GM12878 (cell line): ENCODE results near the gene PIP4K2B. TPM values are rescaled to one million over a fixed set of nuclear protein-coding genes. Genes with fewer than 3 reads are reported as not detected.

Experiments used
- ATAC-seq: fragments of 200-7000 bp; cut with Tn5 transposase; 3 replicates; pipeline ENCODE4 v1.9.1; 2020; ENCODE audit warnings: mild to moderate bottlenecking, moderate library complexity
- BruUV-seq: library from RNA; stranded (reverse); fragments of 400-500 nt; replicated peaks from 2 replicates; lab custom pipeline; 2021; lab: Mats Ljungman, UMichigan
- CTCF ChIA-PET: fragments of 300-600 bp; sonication (Branson Sonifier 250); formaldehyde crosslinking; extraction: SDS; loops from one replicate; lab custom pipeline; 2021; ENCODE audit warnings: inconsistent platforms; lab: Yijun Ruan, JAX
- POLR2A ChIA-PET: fragments of 350-600 bp; formaldehyde crosslinking; extraction: SDS; loops from one replicate; lab custom pipeline; 2021; ENCODE audit warnings: inconsistent platforms; lab: Charles Lee
- RAD21 ChIA-PET: fragments of 300-600 bp; sonication (Branson Sonifier 250); formaldehyde crosslinking; loops from one replicate; lab custom pipeline; 2023; ENCODE audit warnings: antibody characterized with exemption; ENCODE audit not compliant: unreplicated experiment; lab: Charles Lee
- SMC1A ChIA-PET: fragments of 300-600 bp; sonication (Branson Sonifier 250); formaldehyde crosslinking; loops from one replicate; lab custom pipeline; 2023; ENCODE audit not compliant: unreplicated experiment, uncharacterized antibody; lab: Charles Lee
- DNase-seq: peaks from one replicate; pipeline ENCODE4 v3.0.0-alpha.2; 2011; ENCODE audit warnings: low read depth, low spot score
- FAIRE-seq: peaks from 3 replicates; lab custom pipeline; 2011; peaks lifted over from hg19 to GRCh38; lab: Jason Lieb, UNC
- H2AFZ ChIP-seq: 2 replicates; pipeline ENCODE4 v1.6.0; 2011; ENCODE audit warnings: low read depth, low read length, control low read depth; ENCODE audit not compliant: control insufficient read depth
- H3K27ac ChIP-seq: 2 replicates; pipeline ENCODE4 v1.5.1; 2011; ENCODE audit warnings: control low read depth; ENCODE audit not compliant: control insufficient read depth, insufficient read depth
- H3K27me3 ChIP-seq, 2 experiments: replicated peaks in 1 of 2; 2 replicates each; pipeline versions ENCODE4 v1.6.0 to v1.6.1; 2011; ENCODE audit warnings: low read length in 1 of 2; ENCODE audit not compliant: control insufficient read depth in 2 of 2, insufficient read depth in 2 of 2
- H3K36me3 ChIP-seq, 2 experiments: 2 replicates each; pipeline ENCODE4 v1.5.1; 2011; ENCODE audit warnings: low read length in 1 of 2; ENCODE audit not compliant: control insufficient read depth in 2 of 2, insufficient read depth in 2 of 2
- H3K4me1 ChIP-seq: 2 replicates; pipeline ENCODE4 v1.6.1; 2011; ENCODE audit warnings: mild to moderate bottlenecking, low read length, moderate library complexity, mixed read lengths; ENCODE audit not compliant: control insufficient read depth, insufficient read depth
- H3K4me2 ChIP-seq: 2 replicates; pipeline ENCODE4 v1.6.0; 2011; ENCODE audit warnings: control low read depth; ENCODE audit not compliant: control insufficient read depth, insufficient read depth
- H3K4me3 ChIP-seq: fragments of 200-600 bp; sonication (generic); 2 replicates; pipeline ENCODE4 v1.5.1; 2016
- H3K79me2 ChIP-seq: 2 replicates; pipeline ENCODE4 v1.6.0; 2011; ENCODE audit warnings: low read length; ENCODE audit not compliant: control insufficient read depth, insufficient read depth
- H3K9ac ChIP-seq: 2 replicates; pipeline ENCODE4 v1.8.0; 2011; ENCODE audit warnings: low read length, control low read depth, mixed read lengths; ENCODE audit not compliant: control insufficient read depth, insufficient read depth
- H3K9me3 ChIP-seq: replicated peaks from 3 replicates; pipeline ENCODE4 v1.5.1; 2011; ENCODE audit warnings: mild to moderate bottlenecking, low read length; ENCODE audit not compliant: control insufficient read depth, insufficient read depth
- H4K20me1 ChIP-seq: 2 replicates; pipeline ENCODE4 v1.6.0; 2011; ENCODE audit not compliant: control insufficient read depth, insufficient read depth
- ASH2L ChIP-seq: fragments of 300-600, 200-600 bp; sonication (generic); IDR thresholded peaks from 2 replicates; pipeline ENCODE4 v1.6.1; 2017; ENCODE audit warnings: low read depth, mild to moderate bottlenecking, borderline replicate concordance
- BCLAF1 ChIP-seq: fragments of 450-650 bp; IDR thresholded peaks from 2 replicates; pipeline ENCODE4 v1.6.1; 2017; ENCODE audit warnings: antibody characterized with exemption, mild to moderate bottlenecking, moderate library complexity
- LARP7 ChIP-seq: fragments of 450-650 bp; IDR thresholded peaks from 2 replicates; pipeline ENCODE4 v1.6.1; 2017; ENCODE audit warnings: mild to moderate bottlenecking
- NR2C1 ChIP-seq: fragments of 450-650 bp; IDR thresholded peaks from 2 replicates; pipeline ENCODE4 v1.6.1; 2017; ENCODE audit warnings: antibody characterized with exemption, mild to moderate bottlenecking, moderate library complexity
- POLR2AphosphoS2 ChIP-seq: IDR thresholded peaks from 2 replicates; pipeline ENCODE4 v1.6.1; 2011; ENCODE audit warnings: low read depth, mild to moderate bottlenecking, low read length, improper control_type of control experiment, moderate library complexity
- POU2F2 ChIP-seq: IDR thresholded peaks from 3 replicates; pipeline ENCODE4 v1.6.1; 2011; ENCODE audit warnings: low read depth, mild to moderate bottlenecking, low read length, borderline replicate concordance
- RUNX3 ChIP-seq: IDR thresholded peaks from 2 replicates; pipeline ENCODE4 v1.6.1; 2012; ENCODE audit warnings: low read length, inconsistent platforms
- SMAD1 ChIP-seq: fragments of 450-650 bp; IDR thresholded peaks from 2 replicates; pipeline ENCODE4 v1.6.1; 2018; ENCODE audit warnings: mild to moderate bottlenecking, low read depth; ENCODE audit not compliant: partially characterized antibody
- SUPT20H ChIP-seq: IDR thresholded peaks from 2 replicates; pipeline ENCODE4 v1.6.1; 2011; ENCODE audit warnings: low read depth, mild to moderate bottlenecking, low read length, moderate library complexity, borderline replicate concordance; ENCODE audit not compliant: control insufficient read depth
- SUZ12 ChIP-seq: fragments of 200-600 bp; sonication (generic); IDR thresholded peaks from one replicate; pipeline ENCODE4 v1.6.1; 2018; ENCODE audit warnings: antibody characterized with exemption, mild to moderate bottlenecking; ENCODE audit not compliant: unreplicated experiment
- TCF3 ChIP-seq: IDR thresholded peaks from 2 replicates; pipeline ENCODE4 v1.6.1; 2012; ENCODE audit warnings: low read depth, mild to moderate bottlenecking, low read length, borderline replicate concordance; ENCODE audit not compliant: insufficient read depth
- USF1 ChIP-seq: IDR thresholded peaks from 2 replicates; pipeline ENCODE4 v1.6.1; 2011; ENCODE audit warnings: borderline replicate concordance, low read depth, mild to moderate bottlenecking, moderate library complexity, mixed read lengths, low read length; ENCODE audit not compliant: insufficient read depth; ENCODE audit errors: extremely low read length
- USF2 ChIP-seq: IDR thresholded peaks from 2 replicates; pipeline ENCODE4 v1.6.1; 2011; ENCODE audit warnings: low read depth, low read length, improper control_type of control experiment, borderline replicate concordance
- ZNF207 ChIP-seq: fragments of 450-650 bp; IDR thresholded peaks from 2 replicates; pipeline ENCODE4 v1.6.1; 2014; ENCODE audit warnings: antibody characterized with exemption, mild to moderate bottlenecking, borderline replicate concordance
- WGBS: methylation state at CpG from one replicate; pipeline ENCODE4 v1.1.6; 2016; ENCODE audit warnings: low lambda C conversion rate; ENCODE audit not compliant: insufficient replicate concordance, insufficient coverage; ENCODE audit errors: missing lambda C conversion rate; 5-methylcytosine and 5-hydroxymethylcytosine counted together
- in situ Hi-C: fragments of 300-500 bp; cut with MboI; formaldehyde crosslinking; loops from 9 replicates; pipeline ENCODE4 v1.14.3; 2018; ENCODE audit warnings: mixed read lengths
- intact Hi-C: fragments of 100-400 bp; cut with micrococcal nuclease; formaldehyde crosslinking; loops from one replicate; pipeline ENCODE4 v1.14.2; 2022; ENCODE audit not compliant: unreplicated experiment
- polyA plus RNA-seq, 11 experiments: library from polyadenylated mRNA; depleted of rRNA in 4 of 11; unstranded in 6 of 11; stranded (reverse) in 5 of 11; fragments of >200 nt; fragmentation: Nextera tagmentation in 4 of 11; fragmentation: Illumina TruSeq in 1 of 11; extraction: Ambion mirVana in 4 of 11; extraction: Trizol in 1 of 11; gene quantifications; 1 replicate in 1 of 11; 2 replicates in 10 of 11; pipeline versions ENCODE4 v1.2.1 to v1.2.3, GENCODE V29; 2011 to 2016; ENCODE audit warnings: inconsistent platforms in 2 of 11, missing spikeins in 2 of 11, low read depth in 1 of 11
- total RNA-seq, 4 experiments: library from RNA; depleted of rRNA in 3 of 4; stranded (reverse); fragments of >200 nt in 3 of 4; fragmentation: Illumina TruSeq in 1 of 4; extraction: Trizol in 1 of 4; gene quantifications; 2 replicates each; pipeline versions ENCODE4 v1.2.1 to v1.2.3, GENCODE V29; 2013 to 2021

PIP4K2B gene
- total and polyA plus RNA-seq, 10 of the 15 experiments (the other 5 are each of a cell fraction or from before 2014, with no cell fraction given) = 3.8 to 30.3 (median 18.2) TPM

- ChIA-PET SMC1A (interaction anchor here (0.9 to 1.9 kb wide), 7 partner anchors 18 to 401 kb away, joined by 3 to 6 read pairs (median 4); no protein-coding TSS in a partner anchor), RAD21 (interaction anchor here (0.7 to 1.8 kb wide), 10 partner anchors 21 to 402 kb away, joined by 3 to 6 read pairs (median 4); partner anchors contain the start of genes EPOP and RPL23), POLR2A (interaction anchor here (0.6 to 1.6 kb wide), 13 partner anchors 10 to 400 kb away, joined by 3 to 8 read pairs (median 3); partner anchors contain the start of gene LASP1), CTCF (interaction anchor here (0.6 to 1.6 kb wide), 11 partner anchors 10 to 990 kb away, joined by 3 to 6 read pairs (median 4); partner anchors contain the start of gene CISD3)
- FAIRE-seq = no peak
- peak; percentile 82 for ATAC-seq
- peak within 1 kb of the TSS; percentile 87 for H3K4me3 ChIP-seq
- peak; percentile 100 for DNase-seq
- H4K20me1 ChIP-seq = no peaks in the 10 kb centered on the region
- in situ Hi-C loops (loop anchor here (10.0 kb wide), 1 partner anchor 402 kb away; the partner anchor contains the start of gene PLXDC1), intact Hi-C loops (loop anchor here (1.0 to 2.0 kb wide), 3 partner anchors 46 to 116 kb away; partner anchors contain the start of gene PIP4K2B)
- H3K27me3 ChIP-seq = no peaks in the 10 kb centered on the region; a peak in 1 of 4 replicates
- BruUV-seq = no TSS peak
- peak within 1 kb of the TSS; percentile 86 for H2AFZ ChIP-seq
- peaks cover 29% of the 10 kb centered on the region for H3K79me2 ChIP-seq
- peak within 1 kb of the TSS; percentile 99 for H3K4me2 ChIP-seq
- peaks cover 15% of the 10 kb centered on the region; the same call in 1 of the 2 replicates for H3K4me1 ChIP-seq
- WGBS = 1% methylated on average over 44 of the region's 44 CpGs
- peak within 1 kb of the TSS; percentile 86 for H3K9ac ChIP-seq
- H3K9me3 ChIP-seq = no peaks in the 10 kb centered on the region
- peaks cover 0 to 12% of the 10 kb centered on the region in 2 experiments; a peak in 3 of 4 replicates for H3K36me3 ChIP-seq
- H3K27ac ChIP-seq = peak within 1 kb of the TSS; percentile 86
- TF ChIP-seq USF2 (peak; percentile 84), RUNX3 (peak; percentile 67), POLR2AphosphoS2 (0 out of 2 replicates have a peak, but pooled peaks have one; percentile 57), SUZ12 (no peak), SMAD1 (no peak), USF1 (peak; percentile 89), LARP7 (no peak; the same call in 1 of the 2 replicates), SUPT20H (no peak), POU2F2 (0 out of 3 replicates have a peak, but pooled peaks have one; percentile 13), BCLAF1 (no peak), ZNF207 (0 out of 2 replicates have a peak, but pooled peaks have one; percentile 45), TCF3 (peak; percentile 43; the same call in 1 of the 2 replicates), NR2C1 (peak; percentile 81), ASH2L (no peak)
These were observed 46.9 kb downstream of the PIP4K2B start, which contains the start of gene PSMB3 for GRCh38 chr17:38752308-38753070. PSMB3 (plus strand) TSS chr17:38752741; CDS start chr17:38752827, 86 bp downstream.
